GM19043 (cell line): ENCODE measurements around the gene KCNJ4.

Experiments
- ATAC-seq: cut with Tn5 transposase; IDR thresholded peaks from one replicate; pipeline ENCODE4 v1.9.1; 2021; ENCODE audit warnings: low read depth; ENCODE audit not compliant: unreplicated experiment

KCNJ4 gene

GRCh38 chr22:38455076-38455529, at the start of gene KCNJ4:
Gene KCNJ4 (minus strand): TSS chr22:38455199. CDS start chr22:38428132, 27,067 bp downstream.
- no peak for ATAC-seq

GRCh38 chr22:38503021-38503420, 48.0 kb upstream of the KCNJ4 start:
- ATAC-seq: no peak

- ATAC-seq: no peak
Measured at GRCh38 chr22:38501797-38502672, 47.0 kb upstream of the KCNJ4 start.

GRCh38 chr22:38497869-38498268, 42.9 kb upstream of the KCNJ4 start:
- no peak for ATAC-seq

GRCh38 chr22:38494939-38495338, 39.9 kb upstream of the KCNJ4 start:
- ATAC-seq: no peak

- ATAC-seq: no peak
Measured at GRCh38 chr22:38494498-38494897, 39.5 kb upstream of the KCNJ4 start.

GRCh38 chr22:38491707-38492348, 36.8 kb upstream of the KCNJ4 start:
- ATAC-seq: no peak

GRCh38 chr22:38490915-38491314, 35.9 kb upstream of the KCNJ4 start:
- ATAC-seq: no peak

GRCh38 chr22:38490475-38490874, 35.5 kb upstream of the KCNJ4 start:
- no peak for ATAC-seq

GRCh38 chr22:38489561-38490145, 34.7 kb upstream of the KCNJ4 start:
- ATAC-seq: no peak

GRCh38 chr22:38489142-38489541, 34.1 kb upstream of the KCNJ4 start:
- ATAC-seq: no peak

- no peak for ATAC-seq
Measured at GRCh38 chr22:38487946-38488345, 32.9 kb upstream of the KCNJ4 start.

GRCh38 chr22:38485783-38486182, 30.8 kb upstream of the KCNJ4 start:
- ATAC-seq: no peak

- no peak for ATAC-seq
Measured at GRCh38 chr22:38484244-38484643, 29.2 kb upstream of the KCNJ4 start.

- no peak for ATAC-seq
Measured at GRCh38 chr22:38482662-38483308, 27.8 kb upstream of the KCNJ4 start.

GRCh38 chr22:38481871-38482332, 26.9 kb upstream of the KCNJ4 start:
- ATAC-seq: no peak

- no peak for ATAC-seq
Measured at GRCh38 chr22:38481162-38481870, 26.3 kb upstream of the KCNJ4 start.

GRCh38 chr22:38479096-38479837, 24.3 kb upstream of the KCNJ4 start:
- ATAC-seq: no peak

GRCh38 chr22:38477585-38477984, 22.6 kb upstream of the KCNJ4 start:
- no peak for ATAC-seq
